Esophagus mucosa (tissue), 1 donor: ENCODE data around the gene ZNF234. TPM values are rescaled to one million over a fixed set of nuclear protein-coding genes. Genes with fewer than 3 reads are reported as not detected.
"Not testable (repeated sequence)": the region's sequence is repeated elsewhere in the genome, so short reads cannot be mapped to it uniquely, and the experiment has no call there.

Experiments used
- ATAC-seq: fragments of 200-7000 bp; cut with Tn5 transposase; one replicate; pipeline ENCODE4 v1.9.1; 2020
- total RNA-seq: library from RNA; stranded (reverse); gene quantifications from one replicate; pipeline ENCODE4 v1.2.4, GENCODE V29; 2023
- donor health status: DM: yes; HTN: yes; CAD: no.

The ZNF234 gene
- total RNA-seq, 1 donor from 2014 or later, result 3.0 TPM

DNA sequence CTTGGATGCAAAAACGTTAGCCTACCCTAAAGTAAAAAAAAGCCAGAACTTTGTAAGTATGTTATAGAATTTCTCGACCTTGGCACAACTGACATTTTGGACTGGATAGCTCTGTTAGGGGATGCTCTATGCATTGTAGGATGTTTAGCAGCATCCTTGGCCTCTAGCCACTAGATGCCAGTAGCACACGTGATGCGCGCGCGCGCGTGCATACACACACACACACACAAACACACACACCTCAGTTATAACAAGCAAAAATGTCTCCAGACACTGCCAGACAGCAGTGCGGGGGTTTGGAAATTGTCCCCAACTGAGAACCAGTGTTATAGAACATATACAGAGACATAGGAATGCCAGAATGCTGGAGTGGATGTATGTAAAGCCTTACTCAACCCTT, 40.8 kb downstream of the ZNF234 start:
- no peak for ATAC-seq

DNA sequence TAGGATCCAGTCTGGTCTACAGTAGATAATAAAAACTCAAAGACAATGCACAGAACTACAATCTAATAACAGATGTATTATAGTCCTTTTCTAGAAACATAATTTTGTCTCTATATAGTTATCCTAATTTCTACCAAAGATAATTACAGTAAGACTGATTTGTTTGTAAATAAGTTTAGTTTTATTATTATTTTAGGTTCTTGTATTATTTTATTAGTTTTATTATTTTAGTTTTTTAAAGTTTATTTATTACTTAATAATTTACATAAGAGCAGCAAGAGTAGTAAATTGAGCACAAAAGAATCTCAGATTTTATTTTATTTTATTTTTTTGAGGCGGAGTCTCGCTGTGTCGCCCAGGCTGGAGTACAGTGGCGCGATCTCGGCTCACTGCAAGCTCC, 48.7 kb downstream of the ZNF234 start:
- no peak for ATAC-seq

DNA sequence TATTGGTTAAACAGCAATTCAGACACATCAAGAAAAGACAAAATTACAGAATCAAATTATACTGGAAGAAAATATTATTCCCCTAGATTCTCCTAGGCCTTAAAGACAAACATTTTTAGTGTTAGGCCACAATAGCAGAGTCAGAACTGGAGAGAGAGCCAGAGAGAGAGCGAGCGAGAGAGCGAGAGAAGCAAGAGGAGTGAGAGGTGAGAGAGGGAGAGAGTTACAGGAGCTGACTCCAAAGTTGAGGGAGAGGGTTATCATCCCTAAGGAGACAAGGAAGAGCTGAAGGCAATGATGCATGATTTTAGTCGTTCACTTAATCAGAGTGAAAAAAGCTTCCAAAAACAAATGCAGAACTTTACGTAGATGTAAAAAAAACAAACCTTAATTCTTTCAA, 50.8 kb downstream of the ZNF234 start:
- no peak for ATAC-seq

DNA sequence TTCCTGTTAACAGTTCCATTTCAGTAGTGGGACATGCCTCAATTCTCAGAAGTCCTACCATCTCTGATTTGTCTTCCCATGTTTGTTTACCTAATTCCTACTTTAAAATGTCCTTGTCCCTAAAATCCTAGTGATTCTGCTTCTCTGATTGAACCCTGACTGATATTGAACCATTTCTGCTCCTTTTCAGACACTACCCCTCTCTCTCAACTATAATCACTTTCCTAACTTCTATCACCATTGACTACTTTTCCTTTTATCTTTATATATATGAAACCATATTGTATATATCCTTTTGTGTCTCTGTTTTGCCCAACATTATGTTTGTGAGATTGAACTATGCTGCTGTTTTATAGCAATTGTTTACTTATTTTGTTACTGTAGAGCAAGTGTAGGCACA, 55.4 kb downstream of the ZNF234 start:
- ATAC-seq, result no peak

DNA sequence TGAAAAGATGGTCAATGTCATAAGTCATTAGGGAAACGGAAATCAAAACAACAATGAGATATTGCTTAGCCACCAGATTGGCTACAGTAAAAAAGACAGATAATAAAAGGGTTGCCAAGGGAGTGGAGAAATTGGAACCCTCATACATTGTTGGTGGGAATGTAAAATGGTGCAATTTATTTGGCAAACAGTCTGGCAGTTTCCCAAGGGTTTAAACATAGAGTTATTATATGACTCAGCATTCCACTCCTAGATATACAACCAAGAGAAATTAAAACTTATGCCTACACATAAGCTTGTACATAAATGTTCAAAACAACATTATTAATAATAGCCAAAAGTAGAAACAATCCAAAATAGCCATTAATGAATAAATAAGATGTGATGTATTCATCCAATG, 61.1 kb downstream of the ZNF234 start:
- ATAC-seq, result no peak

DNA sequence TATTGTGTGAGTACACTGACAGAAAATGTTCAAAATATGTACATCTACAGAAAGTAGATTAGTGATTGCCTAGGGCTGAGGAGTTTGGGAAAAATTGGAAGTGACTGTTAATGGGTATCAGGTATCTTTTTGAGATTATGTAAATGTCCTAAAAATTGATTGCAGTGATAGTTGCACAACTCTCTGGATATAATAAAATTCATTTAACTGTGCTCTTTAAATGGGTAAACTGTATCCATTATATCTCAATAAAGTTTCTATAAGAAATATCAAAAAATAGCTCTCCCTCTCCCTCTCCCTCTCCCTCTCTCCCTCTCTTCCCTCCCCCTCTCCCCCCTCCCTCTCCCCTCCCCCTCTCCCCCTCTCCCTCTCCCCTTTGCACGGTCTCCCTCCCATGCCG, 61.6 kb downstream of the ZNF234 start:
- ATAC-seq, result no peak

DNA sequence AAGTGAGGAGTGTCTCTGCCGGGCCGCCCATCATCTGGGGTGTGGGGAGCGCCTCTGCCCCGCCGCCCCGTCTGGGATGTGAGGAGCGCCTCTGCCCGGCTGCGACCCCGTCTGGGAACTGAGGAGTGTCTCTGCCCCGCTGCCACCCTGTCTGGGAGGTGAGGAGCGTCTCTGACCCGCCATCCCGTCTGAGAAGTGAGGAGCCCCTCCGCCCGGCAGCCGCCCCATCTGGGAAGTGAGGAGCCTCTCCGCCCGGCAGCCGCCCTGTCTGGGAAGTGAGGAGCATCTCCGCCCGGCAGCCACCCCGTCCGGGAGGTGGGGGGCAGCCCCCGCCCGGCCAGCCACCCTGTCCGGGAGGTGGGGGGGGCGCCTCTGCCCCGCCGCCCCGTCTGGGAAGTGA, 62.5 kb downstream of the ZNF234 start:
- ATAC-seq, result not testable (repeated sequence)

DNA sequence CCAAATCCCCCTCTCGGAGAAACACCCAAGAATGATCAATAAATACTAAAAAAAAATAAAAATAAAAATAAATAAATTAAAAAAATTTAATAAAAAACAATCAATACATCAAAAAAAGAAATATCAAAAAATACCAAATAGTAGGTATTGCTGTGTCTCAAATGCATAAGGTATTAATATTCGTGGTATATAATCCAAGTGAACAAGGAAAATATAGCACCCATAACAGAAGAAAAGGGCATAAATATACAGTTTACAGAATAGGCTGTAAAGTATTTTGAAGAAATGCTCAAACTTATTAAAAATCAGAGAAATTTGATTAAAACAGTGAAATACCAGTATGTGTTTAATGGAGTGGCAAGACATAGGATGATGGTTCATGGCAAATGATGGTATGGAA, 63.4 kb downstream of the ZNF234 start:
- ATAC-seq, result no peak

DNA sequence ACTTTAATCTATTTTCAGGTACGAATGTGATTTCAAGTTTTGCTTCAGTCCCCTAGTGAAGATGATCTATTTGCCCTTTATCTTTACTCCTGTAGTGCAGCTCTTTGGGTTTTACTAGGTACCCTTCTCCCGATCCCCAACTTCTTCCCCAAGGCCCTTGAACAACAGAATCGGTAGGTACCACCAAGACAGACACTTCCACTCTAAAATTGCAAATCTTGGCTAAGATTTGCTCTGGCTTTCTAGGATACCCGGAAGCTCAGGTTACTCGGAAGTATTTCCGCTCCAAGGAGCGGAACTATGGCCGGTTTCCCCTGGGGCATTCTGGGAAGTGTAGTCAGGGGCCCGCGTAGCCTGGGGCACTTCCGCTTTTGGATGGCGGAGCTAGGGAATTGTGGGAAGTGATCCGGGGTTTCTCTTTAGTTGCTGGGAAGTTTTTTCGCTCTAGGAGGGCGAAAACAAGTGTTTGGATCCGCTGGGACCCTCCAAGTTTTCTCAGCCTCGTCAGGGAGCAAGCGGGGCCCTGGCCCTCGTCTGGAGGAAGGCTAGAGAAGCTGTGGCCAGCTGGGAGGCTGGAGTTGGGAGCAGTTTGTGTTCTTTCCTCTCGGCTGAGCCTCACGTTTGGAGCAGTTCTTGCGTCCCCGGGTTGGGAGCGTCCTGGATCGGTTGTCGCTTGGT, 65.9 kb downstream of the ZNF234 start:
- ATAC-seq, result peak; percentile 95

Other genes starting within 250 kb of the ZNF234 start
- 6.0 TPM for gene ZNF45, start 206.3 kb upstream of the ZNF234 start, total RNA-seq
- 0.88 TPM for gene ZNF221, start 190.3 kb upstream of the ZNF234 start, total RNA-seq
- gene ZNF155, start 157.4 kb upstream of the ZNF234 start, total RNA-seq, result 1.8 TPM
- gene ZNF230, start 138.6 kb upstream of the ZNF234 start, total RNA-seq, result 2.1 TPM
- gene ZNF222, start 116.2 kb upstream of the ZNF234 start, total RNA-seq, result 1.00 TPM
- gene ZNF223, start 89.5 kb upstream of the ZNF234 start, total RNA-seq, result 2.2 TPM
- gene ZNF284, start 69.4 kb upstream of the ZNF234 start, total RNA-seq, result 0.36 TPM
- gene ZNF224, start 47.2 kb upstream of the ZNF234 start, total RNA-seq, result 6.2 TPM
- 1.8 TPM for gene ZNF225, start 28.2 kb upstream of the ZNF234 start, total RNA-seq
- 12.4 TPM for gene ZNF226, start 23.5 kb downstream of the ZNF234 start, total RNA-seq
- gene ZNF227, start 71.0 kb downstream of the ZNF234 start, total RNA-seq, result 6.1 TPM
- gene ZNF233, start 118.3 kb downstream of the ZNF234 start, total RNA-seq, result not detected
- 2.5 TPM for gene ZNF235, start 163.5 kb downstream of the ZNF234 start, total RNA-seq
- gene ZNF112, start 215.1 kb downstream of the ZNF234 start, total RNA-seq, result 2.2 TPM